Cardiac septum (tissue), 1 donor: ENCODE data around the gene MITF. TPM values are rescaled to one million over a fixed set of nuclear protein-coding genes. Genes with fewer than 3 reads are reported as not detected.
"Not testable (repeated sequence)": the region's sequence is repeated elsewhere in the genome, so short reads cannot be mapped to it uniquely, and the experiment has no call there.

Experiments used
- DNase-seq: peaks from one replicate; pipeline ENCODE4 v3.0.0-alpha.2; 2020; ENCODE audit warnings: low spot score
- intact Hi-C: fragments of 100-400 bp; cut with DNase I; formaldehyde crosslinking; loops from one replicate; pipeline ENCODE4 v1.14.0; 2022
- total RNA-seq: library from RNA; stranded (reverse); fragmentation: NEBNext Ultra II Directional; extraction: Animal tissue kit (Norgen Biotek cat#: 25700); gene quantifications from one replicate; pipeline ENCODE4 v1.2.1, GENCODE V29; 2021
- donor health status: DM: no; HTN: no; CAD: no.

Gene MITF
- total RNA-seq, 1 donor from 2014 or later, result 97.6 TPM

DNA sequence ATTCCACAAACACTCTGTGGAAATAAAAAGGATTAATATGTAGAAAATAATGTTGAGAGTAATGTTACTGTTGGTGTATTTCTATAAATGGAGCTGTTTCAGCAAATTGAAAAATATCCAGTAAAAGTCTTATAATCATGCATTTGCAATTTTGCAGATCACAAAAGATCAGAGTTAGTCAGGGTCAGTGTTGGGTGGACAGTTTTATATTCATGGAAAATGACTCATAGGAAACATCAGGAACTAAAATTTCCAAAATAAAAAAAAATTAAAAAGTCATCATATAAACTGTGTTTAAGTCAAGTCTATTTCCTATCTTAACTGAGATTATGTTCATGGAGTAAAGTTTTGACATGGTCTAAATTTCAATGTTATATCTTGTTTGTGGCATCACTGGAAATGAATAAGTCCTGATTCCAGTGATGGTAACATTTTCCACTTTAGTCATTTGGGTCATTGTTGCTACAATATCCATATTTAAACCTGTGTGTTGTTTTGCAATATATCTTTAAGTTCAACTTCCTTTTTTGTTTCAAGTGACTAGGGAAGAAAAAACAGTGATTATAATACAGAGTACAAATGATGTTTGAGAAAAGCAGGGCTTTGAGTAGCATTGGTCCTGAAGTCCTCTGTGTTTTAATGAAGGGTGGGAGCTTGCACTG, 37.8 kb downstream of the MITF start:
- DNase-seq, result no peak
- intact Hi-C loops, result no loop called here

DNA sequence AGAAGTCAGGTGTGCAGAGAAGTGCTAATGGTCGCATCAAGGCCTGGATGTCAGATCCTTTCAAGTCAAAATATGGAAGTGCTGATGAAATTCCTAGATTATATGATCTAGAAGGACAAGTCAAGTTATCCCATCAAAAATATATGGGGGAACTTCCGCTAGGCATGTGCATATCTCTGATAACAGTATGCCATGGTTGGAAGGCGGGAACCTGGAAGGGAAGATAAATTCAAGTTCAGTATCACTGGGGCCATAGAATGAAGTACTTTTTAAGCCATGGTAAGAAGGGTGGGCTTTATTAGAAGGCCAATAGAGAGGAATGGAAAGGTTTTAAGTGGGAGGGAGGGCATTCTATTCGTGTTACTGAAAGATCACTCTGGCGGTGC, 38.3 kb downstream of the MITF start:
- intact Hi-C loops, result no loop called here
- no peak for DNase-seq

DNA sequence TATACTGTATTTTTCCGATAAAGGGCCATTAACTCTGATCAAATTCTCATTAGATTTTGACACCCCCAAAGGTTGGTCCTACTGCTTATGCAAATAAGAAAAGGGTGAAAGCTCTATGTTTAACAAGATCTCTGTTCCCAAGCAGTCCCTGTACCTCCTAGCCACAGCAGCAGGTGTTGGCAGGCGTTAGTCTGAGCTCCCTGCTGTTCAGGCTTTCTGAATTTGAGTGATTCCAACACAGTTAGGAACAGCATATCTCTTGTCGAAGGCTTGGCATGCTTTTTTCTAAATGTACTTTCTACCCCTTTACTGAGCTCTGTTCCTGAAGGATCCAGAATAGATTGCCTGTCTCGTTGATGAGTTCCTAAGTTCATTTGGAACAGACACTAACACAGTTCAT, 42.3 kb downstream of the MITF start:
- intact Hi-C loops, result no loop called here
- no peak for DNase-seq

DNA sequence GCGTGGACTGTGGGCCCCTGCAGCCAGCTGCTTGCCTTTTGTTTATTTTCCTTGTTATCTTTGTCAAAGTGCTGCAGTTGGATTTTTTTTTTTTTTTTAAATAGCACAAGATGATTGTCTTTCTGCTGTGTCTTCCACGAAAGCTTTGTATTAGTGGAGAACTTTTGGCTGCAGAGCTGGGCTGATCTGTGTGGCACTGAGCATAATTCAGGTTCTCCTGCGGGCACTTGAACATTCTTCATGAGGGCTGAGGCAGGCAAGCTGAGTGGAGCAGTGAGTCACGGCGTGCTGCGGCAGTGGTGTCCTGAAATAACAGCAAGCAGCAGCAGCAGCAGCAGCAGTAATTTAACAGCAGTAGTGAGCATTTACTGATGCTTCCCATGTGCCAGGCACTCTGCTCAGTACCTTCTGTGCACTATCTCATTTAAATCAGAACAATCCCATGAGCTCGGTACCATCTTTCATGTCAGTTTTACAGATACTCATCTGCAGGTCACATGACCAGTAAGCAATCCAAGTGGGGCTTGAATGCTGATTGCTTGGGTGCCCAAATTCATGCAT, 45.8 kb downstream of the MITF start:
- intact Hi-C loops, result loop anchor here (5.0 kb wide), 1 partner anchor 43 kb away; no protein-coding TSS in a partner anchor
- DNase-seq, result peak; percentile 79

DNA sequence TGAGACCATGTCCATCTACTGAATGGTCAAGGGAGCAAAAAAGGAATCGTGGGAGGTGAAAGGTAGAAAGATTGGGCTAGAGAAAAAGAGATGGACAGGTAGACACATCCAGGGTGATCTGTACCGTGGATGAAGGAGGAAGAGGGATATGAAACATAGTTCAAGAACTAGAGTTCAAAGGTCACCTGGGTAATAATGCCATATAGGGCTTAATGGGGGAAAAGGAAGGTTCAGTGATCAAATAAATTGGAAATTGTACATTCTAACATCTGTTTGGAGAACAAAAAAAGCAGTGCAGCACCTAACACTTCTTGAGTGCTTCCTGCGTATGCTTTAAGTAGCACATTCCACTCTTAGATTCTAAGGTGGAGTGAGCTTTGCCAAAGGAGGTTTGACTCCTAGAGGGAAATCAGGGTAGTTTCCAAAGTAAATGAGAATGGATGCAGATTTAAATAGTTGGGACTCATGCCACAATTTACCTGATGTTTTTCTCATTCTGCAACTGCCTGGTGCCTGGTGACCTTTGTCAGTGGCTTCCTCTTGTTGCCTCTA, 46.6 kb downstream of the MITF start:
- DNase-seq, result no peak
- intact Hi-C loops, result loop anchor here (5.0 kb wide), 1 partner anchor 44 kb away; no protein-coding TSS in a partner anchor

DNA sequence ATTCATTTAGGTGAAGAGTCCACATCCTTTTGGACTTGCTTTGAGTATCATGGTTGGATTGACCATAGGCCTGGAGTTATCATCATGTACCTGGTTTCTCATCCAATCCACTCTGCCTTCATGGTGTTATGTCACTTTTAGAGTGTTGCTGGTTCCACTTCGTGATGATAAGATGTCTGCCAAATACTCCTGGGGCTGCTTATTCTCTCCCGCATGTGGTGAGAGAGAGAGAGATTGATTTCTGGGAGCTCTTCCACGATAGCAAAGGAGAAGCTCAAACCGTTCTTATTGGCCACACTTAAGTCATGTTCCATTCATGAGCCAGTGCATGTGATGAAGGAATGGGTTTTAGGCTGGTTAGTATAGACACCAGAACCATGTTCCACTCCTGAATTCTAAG, 47.6 kb downstream of the MITF start:
- intact Hi-C loops, result loop anchor here (5.0 kb wide), 1 partner anchor 45 kb away; no protein-coding TSS in a partner anchor
- no peak for DNase-seq

DNA sequence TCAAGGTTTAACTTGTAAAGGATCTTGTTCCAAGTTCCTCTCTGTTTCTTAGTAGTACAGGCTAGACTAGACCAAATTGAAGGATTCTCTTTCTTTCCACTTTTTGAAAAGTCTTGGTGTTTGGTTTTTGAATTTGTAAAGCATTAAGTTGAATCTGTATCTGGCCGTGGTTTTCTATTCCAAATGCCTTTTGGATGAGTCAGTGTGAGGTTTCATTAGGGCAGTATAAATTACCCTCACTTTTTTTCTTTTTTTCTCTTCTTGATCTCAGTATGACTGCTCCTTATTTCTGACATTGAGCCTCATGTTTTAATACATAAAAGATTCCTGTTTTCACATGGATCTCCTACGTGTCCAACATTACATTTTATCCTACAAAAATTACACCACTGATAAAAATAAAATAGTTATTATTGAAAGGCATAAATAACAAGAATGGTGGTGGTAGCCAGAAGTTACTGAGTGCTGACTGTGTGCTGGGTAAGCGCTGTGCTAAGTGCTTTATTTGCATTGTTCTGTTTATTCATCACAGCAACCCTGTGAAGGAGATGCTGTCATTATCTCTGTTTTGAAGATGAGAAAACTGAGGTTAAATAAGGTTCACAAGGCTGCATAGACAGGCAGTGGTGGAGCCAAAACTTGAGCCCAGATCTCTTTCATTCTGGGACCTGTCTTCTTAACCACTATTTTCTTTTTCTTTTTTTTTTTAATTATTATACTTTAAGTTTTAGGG, 48.3 kb downstream of the MITF start:
- no peak for DNase-seq
- intact Hi-C loops, result loop anchor here (5.0 kb wide), 1 partner anchor 45 kb away; no protein-coding TSS in a partner anchor

DNA sequence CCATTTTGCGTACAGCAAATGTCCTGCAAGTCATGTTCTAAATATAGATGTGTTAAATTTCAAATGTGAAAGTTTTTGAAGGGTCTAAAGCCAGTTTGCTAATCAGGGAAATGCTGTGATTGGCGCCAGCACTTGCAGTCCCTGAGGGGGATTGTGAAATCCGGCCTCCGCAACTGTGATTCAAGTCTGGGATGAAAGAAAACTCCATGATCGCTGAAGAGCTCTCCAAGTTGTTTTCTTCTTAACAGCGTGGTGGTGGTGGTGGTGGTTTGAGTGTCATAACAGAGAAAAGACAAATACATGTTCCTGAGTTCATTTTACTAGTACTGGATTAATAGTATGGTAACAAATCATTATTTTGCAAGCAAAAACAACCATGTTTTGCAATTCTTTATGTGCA, 51.8 kb downstream of the MITF start:
- intact Hi-C loops, result loop anchor here (5.0 to 10.0 kb wide), 2 partner anchors 61 to 626 kb away; no protein-coding TSS in a partner anchor
- peak; percentile 78 for DNase-seq

DNA sequence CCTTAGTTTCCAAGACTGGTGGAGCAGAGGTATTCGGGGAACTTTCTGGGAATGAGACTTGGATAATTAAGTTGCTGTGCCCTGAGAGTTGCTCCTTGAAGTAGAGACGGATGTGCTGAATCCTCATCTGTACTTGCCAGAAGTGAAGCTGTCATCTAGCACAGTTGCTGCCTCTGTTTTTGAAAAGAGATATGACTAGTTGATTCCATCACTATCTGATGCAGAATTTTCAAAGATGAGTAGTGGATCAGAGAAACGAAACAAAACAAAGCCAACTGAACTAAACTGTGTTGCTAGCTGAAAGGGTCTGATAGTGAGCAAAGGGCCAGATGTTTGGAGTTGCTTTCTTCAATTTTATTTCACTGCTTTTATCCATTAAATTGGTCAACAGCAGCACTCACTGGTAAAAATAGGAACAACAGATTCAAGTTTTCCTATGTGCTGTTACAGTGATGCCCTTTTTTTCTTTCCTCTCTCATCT, 52.7 kb downstream of the MITF start:
- intact Hi-C loops, result loop anchor here (1.0 to 10.0 kb wide), 4 partner anchors 27 to 627 kb away; no protein-coding TSS in a partner anchor
- DNase-seq, result no peak

DNA sequence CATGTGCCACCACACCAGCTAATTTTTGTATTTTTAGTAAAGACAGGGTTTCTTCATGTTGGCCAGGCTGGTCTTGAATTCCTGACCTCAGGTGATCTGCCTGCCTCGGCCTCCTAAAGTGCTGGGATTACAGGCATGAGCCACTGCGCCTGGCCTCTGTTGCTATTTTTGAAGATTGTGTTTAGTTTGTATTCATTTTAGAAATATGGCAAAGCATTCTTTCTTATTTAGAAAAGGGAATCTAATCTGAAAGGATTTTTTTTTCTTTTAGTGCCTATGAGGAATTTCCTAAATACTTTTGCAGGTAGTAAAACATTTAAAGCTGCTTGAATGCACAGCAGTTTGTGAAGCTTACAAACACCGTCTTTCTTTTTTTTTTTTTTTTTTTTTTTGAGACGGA, 56.9 kb downstream of the MITF start:
- intact Hi-C loops, result loop anchor here (10.0 kb wide), 1 partner anchor 631 kb away; no protein-coding TSS in a partner anchor
- not testable (repeated sequence) for DNase-seq

DNA sequence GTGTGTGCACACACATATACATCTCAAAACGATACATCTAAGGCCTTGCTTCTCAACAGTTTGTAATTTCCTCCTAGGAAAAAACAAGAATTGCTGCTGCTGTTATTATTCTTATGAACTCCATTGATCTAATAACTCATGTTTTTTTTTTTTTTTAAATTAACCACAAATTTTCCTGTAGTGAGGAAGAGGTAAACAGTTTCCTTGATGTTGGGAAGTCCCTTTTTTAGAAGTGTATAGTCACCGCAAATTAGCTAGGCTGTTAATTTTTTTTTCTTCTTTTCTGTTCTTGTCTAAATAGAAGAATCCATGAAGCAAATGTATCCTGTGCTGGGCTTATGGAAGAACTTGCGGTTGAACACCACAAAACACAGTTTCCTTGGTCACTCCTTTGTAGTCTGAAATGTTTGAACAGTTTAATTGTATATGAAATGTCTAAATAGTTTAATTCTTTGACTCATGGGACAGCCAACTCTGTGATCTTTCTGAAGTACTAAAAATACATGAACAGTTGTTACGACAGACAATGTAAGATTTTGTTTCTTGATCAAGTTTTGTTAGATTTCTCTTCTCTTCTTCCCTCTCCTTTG, 64.5 kb downstream of the MITF start:
- intact Hi-C loops, result no loop called here
- DNase-seq, result no peak

DNA sequence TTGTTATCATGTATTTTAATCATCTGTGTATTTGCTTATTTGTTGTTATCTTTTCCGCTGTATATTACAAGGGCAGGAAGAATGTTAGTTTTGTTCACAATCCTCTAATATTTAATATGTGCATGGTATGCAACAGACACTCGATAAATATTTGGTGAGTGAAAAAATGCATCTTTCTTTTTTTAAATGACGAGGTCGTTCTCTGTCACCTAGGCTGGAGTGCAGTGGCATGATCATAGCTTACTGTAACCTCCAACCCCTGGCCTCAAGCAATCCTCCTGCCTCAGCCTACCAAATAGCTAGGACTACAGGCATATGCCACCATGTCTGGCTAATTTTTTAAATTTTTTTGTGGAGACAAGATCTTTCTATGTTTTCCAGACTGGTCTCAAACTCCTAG, 66.2 kb downstream of the MITF start:
- no peak for DNase-seq
- intact Hi-C loops, result no loop called here

DNA sequence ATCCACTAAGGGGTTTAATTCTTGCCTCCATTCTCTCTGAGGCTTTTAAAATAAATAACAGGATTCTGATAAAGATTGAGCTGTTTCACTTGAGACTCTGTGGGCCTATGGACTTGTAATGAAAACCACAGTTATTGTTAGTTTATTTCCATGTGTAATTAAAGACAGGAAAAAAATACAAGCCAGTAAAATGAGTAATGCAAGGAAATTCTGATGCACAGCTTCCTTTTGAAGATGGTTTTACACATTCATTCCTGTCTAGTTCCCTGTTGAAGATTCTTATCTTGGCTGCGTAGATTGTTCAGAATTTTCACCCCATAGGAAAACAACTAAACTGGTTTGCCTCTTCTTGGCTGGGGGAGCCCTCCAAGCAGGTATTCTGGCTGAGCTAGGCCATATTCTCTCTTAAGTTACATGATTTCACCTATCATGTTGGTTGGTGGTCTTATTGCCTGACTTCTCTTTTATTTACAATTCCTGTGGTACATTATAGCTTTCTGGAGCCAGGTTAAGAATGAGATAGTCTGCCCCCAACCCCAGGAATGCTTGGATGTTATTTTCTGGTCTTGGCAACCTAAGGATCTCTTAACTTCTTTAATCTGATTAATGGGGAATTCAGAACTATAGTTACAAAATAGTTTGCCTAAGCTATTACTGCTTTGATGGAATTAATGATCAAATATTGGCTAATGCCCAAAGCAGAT, 67.6 kb downstream of the MITF start:
- intact Hi-C loops, result no loop called here
- no peak for DNase-seq

DNA sequence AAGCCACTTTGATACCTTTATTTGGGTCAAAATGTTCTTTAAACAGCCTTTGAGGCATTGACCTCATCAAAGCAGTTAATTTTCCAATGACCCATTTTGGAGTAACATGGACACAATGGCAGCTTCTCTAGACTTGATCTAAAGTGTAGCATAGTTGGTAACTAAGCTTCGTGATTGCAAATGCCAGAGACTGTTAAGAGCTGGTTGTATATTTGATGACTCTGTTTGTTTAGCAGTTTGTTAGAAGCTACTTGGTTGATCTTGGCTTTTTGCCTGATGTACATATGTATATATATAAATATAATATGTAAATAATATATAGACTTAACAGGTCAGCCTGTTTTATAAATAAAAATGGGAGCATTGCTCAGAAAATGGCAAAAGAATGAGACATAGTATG, 68.4 kb downstream of the MITF start:
- DNase-seq, result no peak
- intact Hi-C loops, result no loop called here

DNA sequence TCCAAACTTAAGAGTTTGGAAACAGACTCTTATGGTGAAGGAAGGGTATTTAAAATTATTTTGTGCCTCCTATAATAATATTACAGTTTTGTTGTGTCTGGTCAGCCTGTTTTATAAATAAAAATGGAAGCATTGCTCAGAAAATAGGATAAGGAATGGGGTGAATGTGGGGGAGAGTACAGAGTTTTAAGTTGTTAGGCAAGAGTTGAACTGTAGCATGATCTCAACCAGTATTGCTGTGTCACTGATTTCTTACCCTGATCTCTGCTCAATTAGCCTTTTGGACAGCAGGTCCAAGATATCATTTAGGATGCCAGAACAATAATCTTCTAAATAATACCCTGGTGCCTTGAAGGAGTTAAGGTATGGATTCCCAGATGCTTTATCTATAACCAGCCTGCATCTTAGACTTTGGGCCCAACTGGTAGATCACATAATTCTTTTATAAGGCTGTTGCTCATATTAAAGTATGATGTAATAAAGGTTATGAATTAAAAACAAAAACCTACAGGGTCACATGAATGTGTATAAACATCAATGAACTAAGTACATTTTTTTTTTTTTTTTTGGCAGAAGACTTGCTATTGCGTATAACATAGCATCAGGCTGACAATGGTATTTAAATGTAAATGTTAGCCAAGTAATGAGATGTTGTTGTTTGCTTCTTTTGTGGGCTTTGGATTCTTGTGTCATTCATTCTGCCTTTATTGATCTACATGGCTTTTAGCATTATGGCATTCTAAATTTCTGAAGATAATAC, 70.0 kb downstream of the MITF start:
- no peak for DNase-seq
- intact Hi-C loops, result no loop called here

DNA sequence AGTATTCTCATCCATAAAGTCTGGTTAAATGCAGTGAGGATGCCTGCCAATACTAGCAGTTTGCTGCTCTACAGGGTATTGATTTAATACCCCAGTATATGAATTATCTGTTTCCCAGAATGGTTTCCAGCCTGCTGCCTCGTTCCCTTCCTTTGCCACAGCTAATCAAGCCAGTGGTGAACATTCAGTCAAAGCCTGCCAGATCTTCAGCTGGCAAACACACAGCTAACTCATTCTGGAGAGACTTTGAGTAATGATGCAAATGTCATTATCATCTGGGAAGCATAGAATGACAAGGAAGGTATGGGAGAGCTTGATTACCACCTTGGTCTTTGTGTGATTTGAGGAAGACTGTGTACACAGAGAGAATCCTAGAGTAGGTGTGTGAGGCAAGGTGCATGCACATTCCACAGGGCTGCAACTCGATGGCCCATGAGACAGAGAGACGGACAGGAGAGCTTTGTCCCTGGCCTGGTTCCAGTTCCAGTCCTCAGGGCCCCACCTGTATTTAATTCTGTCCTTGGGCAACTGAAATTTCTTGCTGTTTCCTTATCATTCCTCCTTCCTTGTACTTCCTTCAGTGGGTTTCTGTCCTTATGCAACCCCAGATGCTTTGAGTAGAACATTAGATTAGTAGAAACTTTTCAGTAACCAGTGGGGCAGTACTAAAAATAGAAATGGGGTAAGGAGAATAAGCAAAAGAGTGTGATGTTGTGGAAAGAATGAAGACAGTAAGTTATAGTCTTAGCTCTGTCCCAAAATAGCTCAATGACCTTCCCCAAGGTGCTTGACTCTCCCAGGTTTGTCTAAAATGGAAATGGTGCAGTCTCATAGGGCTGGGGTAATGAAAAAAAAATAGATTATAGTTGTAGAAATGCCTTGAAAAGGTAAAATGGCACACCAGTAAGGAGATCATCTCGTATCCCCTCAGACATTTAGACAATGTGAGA, 72.5 kb downstream of the MITF start:
- no peak for DNase-seq
- intact Hi-C loops, result no loop called here

DNA sequence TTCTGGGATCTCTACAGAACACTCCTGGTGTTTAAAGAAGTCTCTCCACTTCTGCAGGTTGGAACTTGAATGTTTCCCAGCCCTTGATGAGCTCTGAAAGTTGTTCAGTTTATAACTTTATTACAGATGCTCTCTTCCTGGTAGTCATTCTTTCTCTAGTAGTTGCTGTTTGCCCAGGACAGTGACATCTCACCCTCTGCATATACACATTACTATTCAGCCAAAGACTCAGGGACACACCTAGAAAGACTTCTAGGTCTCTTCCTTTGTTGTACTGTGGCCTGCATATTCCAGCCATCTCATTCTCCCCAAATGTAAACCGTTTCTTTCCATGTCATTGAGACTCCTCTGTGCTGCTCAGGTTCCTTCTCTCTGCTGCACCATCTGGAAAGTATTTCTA, 76.7 kb downstream of the MITF start:
- DNase-seq, result no peak
- intact Hi-C loops, result no loop called here
